Measurements from ENCODE around the gene USH1G.
"Not testable (repeated sequence)": the region's sequence is repeated elsewhere in the genome, so short reads cannot be mapped to it uniquely, and the experiment has no call there.

DNA sequence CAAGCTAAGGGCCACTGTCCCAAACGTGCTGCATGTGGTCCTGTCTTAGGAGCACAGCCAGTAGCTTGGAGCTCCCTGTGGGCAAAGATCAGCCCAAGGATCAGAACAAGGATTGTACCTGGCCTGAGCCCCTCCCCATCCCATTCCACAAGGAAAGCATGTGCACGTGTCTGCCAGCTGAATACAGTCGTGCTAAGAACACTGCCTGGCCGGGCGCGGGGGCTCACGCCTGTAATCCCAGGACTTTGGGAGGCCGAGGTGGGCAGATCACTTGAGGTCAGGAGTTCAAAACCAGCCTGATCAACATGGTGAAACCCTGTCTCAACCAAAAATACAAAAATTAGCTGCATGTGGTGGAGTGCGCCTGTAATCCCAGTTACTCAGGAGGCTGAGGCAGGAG is 53.0 kb downstream of the USH1G start:
- TF ChIP-seq, protein P1, sequence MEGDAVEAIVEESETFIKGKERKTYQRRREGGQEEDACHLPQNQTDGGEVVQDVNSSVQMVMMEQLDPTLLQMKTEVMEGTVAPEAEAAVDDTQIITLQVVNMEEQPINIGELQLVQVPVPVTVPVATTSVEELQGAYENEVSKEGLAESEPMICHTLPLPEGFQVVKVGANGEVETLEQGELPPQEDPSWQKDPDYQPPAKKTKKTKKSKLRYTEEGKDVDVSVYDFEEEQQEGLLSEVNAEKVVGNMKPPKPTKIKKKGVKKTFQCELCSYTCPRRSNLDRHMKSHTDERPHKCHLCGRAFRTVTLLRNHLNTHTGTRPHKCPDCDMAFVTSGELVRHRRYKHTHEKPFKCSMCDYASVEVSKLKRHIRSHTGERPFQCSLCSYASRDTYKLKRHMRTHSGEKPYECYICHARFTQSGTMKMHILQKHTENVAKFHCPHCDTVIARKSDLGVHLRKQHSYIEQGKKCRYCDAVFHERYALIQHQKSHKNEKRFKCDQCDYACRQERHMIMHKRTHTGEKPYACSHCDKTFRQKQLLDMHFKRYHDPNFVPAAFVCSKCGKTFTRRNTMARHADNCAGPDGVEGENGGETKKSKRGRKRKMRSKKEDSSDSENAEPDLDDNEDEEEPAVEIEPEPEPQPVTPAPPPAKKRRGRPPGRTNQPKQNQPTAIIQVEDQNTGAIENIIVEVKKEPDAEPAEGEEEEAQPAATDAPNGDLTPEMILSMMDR (IDR thresholded peaks at IDR 0.05; ENCODE audit: insufficient read depth, low read length, poor library complexity, severe bottlenecking) = not testable (repeated sequence)
- TF ChIP-seq EZH2phosphoT487 (conservative IDR thresholded peaks at IDR 0.05; ENCODE audit: low read length) = not testable (repeated sequence)
